Measurements from ENCODE around the gene CIDEB. TPM values are rescaled to one million over a fixed set of nuclear protein-coding genes. Genes with fewer than 3 reads are reported as not detected.

CIDEB gene
- total RNA-seq, 1 donor from 2014 or later = 4.9 TPM

DNA sequence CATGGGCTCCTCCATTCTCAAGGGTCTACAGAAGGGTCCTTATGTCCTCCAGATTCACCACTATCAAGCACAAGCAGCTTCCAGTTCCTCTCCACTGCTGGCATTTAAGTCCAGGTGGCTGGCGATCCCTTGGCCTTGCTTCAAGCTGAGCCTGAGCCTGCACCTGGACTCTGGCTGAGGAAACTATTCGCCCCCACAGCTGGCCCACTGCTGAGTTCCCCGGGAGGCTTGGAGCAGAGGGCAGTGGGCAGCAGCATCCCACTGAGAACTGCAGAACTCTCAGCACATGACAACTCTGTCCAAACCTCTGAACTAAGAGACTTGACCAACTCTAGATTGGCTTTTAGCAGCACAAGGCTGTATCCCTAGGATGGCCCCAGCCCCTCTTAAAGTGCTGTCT, 25.0 kb downstream of the CIDEB start:
- Mint-ChIP-seq H3K4me3 (no peak overlapping the region), H3K27me3 (no peaks in the 10 kb centered on the region), H3K9me3 (no peaks in the 10 kb centered on the region), H3K27ac (peak overlapping the region; percentile 26), H3K36me3 (no peaks in the 10 kb centered on the region), H3K4me1 (ENCODE audit: unreplicated experiment) (peaks cover 9% of the 10 kb centered on the region)
- DNase-seq (ENCODE audit: extremely low spot score, unreplicated experiment) = no peak
- TF ChIP-seq, protein P1, sequence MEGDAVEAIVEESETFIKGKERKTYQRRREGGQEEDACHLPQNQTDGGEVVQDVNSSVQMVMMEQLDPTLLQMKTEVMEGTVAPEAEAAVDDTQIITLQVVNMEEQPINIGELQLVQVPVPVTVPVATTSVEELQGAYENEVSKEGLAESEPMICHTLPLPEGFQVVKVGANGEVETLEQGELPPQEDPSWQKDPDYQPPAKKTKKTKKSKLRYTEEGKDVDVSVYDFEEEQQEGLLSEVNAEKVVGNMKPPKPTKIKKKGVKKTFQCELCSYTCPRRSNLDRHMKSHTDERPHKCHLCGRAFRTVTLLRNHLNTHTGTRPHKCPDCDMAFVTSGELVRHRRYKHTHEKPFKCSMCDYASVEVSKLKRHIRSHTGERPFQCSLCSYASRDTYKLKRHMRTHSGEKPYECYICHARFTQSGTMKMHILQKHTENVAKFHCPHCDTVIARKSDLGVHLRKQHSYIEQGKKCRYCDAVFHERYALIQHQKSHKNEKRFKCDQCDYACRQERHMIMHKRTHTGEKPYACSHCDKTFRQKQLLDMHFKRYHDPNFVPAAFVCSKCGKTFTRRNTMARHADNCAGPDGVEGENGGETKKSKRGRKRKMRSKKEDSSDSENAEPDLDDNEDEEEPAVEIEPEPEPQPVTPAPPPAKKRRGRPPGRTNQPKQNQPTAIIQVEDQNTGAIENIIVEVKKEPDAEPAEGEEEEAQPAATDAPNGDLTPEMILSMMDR (conservative IDR thresholded peaks at IDR 0.05) = no peak

DNA sequence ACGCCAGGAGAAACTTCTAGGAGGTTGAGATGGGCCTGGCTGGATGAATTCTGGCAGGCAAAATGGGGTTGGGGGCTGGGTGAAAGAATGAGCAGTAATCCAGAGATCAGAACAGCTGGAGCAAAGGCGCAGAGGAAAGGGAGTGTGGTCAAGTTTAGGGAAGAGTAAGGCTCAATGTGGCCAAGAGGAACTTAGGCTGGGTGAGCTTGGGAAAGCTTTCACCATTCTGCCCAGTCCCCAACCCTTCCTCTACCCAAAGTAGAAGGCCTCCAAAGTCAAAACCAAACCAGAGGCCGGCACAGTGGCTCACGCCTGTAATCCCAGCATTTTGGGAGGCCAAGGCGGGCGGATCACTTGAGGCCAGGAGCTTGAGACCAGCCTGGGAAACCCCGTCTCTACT, 26.1 kb downstream of the CIDEB start:
- no peak overlapping the region for H3K4me3 Mint-ChIP-seq
- peaks cover 5% of the 10 kb centered on the region for H3K36me3 Mint-ChIP-seq
- no peaks in the 10 kb centered on the region for H3K27me3 Mint-ChIP-seq
- TF ChIP-seq, protein P1 (conservative IDR thresholded peaks at IDR 0.05) = no peak
- H3K4me1 Mint-ChIP-seq (ENCODE audit: unreplicated experiment) = peaks cover 9% of the 10 kb centered on the region
- DNase-seq (ENCODE audit: extremely low spot score, unreplicated experiment) = no peak
- H3K9me3 Mint-ChIP-seq = no peaks in the 10 kb centered on the region
- peak overlapping the region; percentile 31 for H3K27ac Mint-ChIP-seq

DNA sequence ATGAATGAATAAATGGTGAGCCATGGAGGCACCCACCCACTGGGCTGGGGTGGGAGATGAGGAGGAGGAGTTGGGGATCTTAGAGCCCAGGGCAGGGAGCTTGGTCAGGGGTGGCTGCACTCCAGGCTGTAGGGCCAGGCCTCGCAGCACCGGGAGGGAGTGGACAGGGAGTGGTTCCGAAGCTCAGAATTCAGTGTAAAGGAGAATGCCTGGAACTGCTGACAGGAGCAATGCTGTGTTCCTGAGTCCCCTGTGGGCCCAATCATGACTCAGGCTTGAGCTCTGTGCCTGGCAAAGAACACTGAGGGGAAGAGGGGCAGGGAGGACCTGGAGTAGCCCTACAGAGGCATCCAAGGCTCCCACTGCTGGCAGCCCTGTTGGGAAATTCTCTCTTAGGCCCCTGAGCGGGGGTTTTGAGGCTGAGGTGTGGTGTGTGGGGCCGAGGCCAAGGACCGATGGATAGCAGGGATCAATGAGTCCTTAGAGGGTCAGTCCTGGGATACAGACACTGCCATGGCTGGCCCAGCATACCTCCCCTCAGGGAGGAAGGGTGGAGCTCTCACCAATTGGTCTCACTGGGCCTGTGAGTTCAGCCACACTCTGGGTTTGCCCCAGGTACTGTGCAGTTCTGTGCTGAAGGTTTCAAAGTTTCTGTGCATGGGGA, 26.8 kb downstream of the CIDEB start:
- Mint-ChIP-seq H3K36me3 (peaks cover 5% of the 10 kb centered on the region), H3K27ac (peak overlapping the region; percentile 31), H3K27me3 (no peaks in the 10 kb centered on the region), H3K9me3 (no peaks in the 10 kb centered on the region), H3K4me3 (no peak overlapping the region), H3K4me1 (ENCODE audit: unreplicated experiment) (peaks cover 9% of the 10 kb centered on the region)
- no peak for DNase-seq (ENCODE audit: extremely low spot score, unreplicated experiment)
- TF ChIP-seq, protein P1 (conservative IDR thresholded peaks at IDR 0.05) = no peak

DNA sequence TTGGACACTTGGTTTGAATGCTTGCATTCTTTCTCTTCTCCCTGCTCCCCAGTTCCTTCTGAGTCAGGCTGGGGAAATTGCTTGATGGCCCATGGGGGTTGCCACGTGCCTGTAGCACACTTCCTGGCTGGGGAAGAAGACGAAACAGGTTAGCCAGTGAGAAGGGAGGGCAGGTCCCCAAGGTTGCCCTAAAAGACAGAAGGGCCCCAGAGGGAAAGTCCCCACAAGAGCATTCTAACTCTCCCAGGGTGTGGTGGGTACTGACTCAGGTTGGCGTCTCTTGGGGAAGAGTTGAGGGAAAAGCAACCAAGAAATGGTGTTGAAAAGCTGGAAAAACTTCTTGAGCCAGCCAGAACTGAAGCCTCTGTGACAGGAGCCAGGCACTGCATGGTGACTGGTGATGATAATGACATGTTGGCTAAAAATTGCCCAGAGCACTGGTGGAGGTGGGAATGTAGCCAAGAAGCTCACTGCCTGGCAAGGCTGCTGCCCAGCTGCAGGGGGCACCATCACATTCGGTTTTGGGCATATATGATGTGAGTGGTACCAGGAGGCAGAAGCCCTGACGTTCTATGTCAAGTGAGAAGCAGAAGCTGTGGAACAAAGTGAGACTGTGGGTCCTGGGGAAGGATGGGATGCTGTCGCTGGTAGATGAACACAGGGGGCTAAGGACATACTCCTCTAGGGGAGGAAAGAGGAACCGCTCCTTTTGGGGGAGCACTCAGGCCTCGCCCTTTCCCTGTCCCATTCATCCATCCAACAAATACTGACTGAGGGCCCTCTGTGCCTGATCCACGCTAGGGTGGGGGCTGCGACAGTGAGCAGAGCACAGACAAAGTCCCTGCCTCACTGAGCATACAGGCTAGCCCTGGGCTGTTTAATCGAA, 28.2 kb downstream of the CIDEB start:
- no peak for DNase-seq (ENCODE audit: extremely low spot score, unreplicated experiment)
- Mint-ChIP-seq H3K36me3 (peaks cover 5% of the 10 kb centered on the region), H3K9me3 (no peaks in the 10 kb centered on the region), H3K27ac (peak overlapping the region; percentile 72), H3K27me3 (no peaks in the 10 kb centered on the region), H3K4me1 (ENCODE audit: unreplicated experiment) (peaks cover 4% of the 10 kb centered on the region), H3K4me3 (no peak overlapping the region)
- TF ChIP-seq, protein P1 (conservative IDR thresholded peaks at IDR 0.05) = no peak

DNA sequence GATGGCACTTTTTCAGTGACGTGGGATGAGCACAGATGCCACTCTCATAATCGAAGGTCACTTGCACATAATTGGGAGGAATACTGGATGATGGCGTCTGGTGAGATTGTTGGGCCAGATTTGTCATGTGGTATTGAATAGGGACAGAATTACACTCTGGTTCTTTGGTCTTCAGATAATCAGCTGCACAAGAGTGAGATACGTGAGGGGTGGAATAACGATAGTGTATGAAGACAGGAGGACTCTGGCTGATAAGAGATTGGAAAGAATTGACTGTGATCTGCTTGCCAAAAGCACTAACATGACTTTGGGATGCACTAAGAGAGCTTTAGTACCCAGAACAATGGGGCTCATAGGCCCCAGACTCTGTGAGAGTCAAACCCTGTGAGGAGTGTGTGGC, 29.4 kb downstream of the CIDEB start:
- DNase-seq (ENCODE audit: extremely low spot score, unreplicated experiment) = no peak
- Mint-ChIP-seq H3K4me1 (ENCODE audit: unreplicated experiment) (peaks cover 4% of the 10 kb centered on the region), H3K36me3 (peaks cover 5% of the 10 kb centered on the region), H3K4me3 (no peak overlapping the region), H3K27ac (no peak overlapping the region), H3K27me3 (no peaks in the 10 kb centered on the region), H3K9me3 (no peaks in the 10 kb centered on the region)
- TF ChIP-seq, protein P1 (conservative IDR thresholded peaks at IDR 0.05) = no peak
